ENCODE measurements around the gene CAMKK1.

Gene CAMKK1

DNA sequence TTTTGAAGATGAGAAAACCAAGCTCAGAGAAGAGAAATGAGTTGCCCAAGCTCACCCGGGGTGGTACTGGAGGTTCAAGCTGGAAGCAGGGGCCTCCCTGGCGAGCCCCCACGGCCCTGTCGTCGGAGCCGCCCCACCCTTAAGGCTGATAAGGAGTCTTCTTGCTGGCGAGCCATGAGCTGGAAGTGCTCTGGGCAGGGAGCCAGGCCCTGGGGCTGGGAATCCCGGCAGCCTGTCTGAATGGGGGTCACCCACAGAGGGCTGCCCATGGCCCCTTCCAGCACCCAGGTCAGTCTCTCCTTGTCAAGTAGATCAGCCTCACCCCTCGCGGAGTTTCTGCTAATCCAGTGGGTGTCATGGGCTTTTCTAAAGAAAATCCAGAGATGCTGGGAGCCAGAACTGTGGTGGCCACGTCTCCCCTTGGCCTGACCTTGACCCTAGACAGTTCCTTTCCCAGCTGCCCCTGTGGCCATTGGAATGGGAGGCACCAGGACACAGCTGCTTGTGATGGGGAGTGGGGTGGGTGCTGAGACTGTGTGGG, 24.6 kb upstream of the CAMKK1 start:
- no peak for DNase-seq

DNA sequence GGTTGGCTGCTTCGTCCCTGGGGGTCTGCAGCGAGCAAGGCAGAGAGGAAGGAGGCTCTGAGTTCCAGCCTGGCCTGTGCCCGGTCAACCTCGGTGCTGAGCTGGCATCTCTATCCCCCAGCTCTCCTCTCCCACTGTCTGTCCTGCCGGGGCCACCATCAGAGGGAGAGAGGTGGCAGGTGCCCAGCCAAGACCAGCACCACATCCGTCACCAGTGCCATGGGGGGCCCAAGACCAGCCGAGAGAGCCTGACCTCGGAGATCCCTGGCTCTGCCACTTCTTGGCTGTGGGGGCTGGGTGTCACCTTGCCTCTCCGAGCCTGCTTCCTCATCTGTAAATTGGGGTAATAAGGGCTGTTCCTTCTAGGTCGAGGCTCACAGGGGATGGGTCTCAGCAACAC, 24.0 kb upstream of the CAMKK1 start:
- DNase-seq = no peak

DNA sequence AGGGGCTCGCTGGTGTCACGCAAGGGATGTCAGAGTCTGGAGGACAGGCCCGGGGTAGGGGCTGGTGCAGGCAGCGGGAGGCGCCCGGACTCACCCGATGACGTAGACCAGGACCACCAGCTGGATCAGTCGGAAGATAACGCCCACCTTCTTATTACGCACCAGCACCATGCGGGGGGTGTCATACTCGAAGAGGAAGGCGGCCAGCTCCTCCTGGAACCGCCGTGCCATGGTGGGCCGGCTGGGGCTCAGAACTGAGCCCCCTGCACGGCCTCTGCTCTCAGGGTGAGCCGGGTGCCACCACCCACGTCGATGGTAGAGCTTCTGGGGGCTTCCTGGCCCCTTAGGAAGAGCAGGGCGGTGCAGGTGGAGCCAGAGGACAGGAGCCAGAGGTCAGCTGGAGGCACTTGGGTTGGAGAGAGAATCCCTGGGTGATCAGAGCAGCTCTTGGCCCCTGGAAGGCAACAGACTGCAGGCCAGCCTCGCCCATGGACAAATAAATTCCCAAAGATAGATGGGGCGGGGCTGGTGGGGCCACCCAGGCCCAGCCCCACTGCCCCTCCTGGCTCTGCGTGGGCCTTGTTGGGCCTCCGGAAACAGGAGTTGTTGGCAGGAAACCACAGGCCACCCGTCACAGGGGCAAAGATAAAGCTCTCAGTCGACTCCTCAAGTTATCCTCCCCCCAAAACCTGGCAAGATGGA, 23.3 kb upstream of the CAMKK1 start, which contains the start of gene P2RX1:
Gene P2RX1, minus strand, starts transcription at position 471 of the 702 bp plus-strand sequence. Its CDS starts 240 bp downstream, at position 231.
- no peak for DNase-seq

DNA sequence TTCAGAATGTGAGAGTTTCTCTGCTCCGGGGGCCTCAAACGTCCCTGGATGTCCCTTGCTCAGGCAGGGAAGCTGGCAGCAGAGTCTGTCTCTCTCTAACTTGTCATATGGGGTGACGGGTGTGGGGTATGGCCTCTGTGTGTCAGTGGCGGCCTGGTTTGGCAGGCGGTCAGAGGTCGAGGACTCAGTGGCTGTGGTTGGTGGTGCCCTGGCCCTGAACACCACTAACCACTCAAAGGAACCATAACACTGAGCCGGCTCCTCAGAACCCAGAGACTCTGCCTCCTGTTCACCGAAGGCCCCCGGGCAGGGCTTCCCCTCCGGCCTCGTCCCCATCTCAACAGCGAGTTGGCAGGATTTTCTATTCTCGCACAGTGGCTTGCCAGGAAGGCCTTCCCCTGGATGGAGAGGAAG, 22.7 kb upstream of the CAMKK1 start:
- no peak for DNase-seq

DNA sequence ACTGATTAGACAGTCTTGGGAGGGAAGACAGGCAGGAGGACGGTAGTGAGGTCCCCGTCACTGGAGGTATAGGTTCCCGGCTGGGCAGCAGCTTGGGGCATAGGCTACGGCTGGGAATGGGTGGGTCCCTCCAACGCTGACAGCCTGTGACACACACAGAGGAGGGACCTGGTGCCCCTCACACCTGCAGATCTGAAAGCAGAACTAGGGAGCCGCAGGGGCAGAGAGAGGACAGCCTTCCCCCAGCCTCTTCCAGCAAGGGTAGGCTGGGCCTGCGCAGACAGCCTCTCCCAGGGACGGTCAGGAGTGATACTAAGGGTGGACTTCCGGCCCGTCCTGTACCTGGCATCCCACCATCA, 21.4 kb upstream of the CAMKK1 start:
- DNase-seq = no peak

DNA sequence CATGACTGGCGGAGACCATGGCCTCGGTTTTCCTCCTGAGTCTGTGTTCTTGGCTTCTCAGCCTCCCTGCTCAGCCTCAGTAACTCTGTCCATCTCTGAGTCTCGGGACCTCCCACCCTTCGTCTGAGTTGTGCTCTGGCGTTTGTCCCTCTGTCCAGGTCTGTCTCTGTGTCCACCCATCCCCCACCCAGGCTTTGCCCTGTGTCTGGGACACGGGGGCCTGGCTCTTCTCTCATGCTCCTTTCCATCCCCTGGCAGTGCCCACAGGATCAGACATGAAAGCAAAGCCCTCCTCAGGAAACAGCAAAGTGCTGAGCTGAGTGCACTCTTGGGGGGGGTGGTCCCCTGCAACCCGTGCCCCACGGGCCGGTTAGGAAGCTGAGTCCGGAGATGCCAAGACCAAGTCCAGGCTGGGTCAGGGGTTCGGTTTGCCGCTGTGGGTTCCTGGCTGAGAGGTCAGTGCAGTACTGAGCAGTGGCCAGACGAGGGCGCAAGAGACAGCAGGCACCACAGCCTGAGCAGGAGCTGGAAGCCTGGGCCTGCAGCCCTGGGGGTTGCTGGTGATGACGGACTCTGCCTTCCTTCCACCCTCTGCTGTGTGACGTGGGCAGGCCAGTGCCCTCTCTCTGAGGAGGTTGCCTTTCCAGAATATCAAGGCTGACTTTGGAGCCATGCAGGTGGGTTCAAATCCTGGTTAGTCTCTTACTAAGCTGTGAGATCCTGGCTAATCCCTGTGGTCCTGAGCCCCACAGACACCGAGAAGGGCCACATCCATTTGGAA, 20.9 kb upstream of the CAMKK1 start:
- peak; percentile 61 for DNase-seq

DNA sequence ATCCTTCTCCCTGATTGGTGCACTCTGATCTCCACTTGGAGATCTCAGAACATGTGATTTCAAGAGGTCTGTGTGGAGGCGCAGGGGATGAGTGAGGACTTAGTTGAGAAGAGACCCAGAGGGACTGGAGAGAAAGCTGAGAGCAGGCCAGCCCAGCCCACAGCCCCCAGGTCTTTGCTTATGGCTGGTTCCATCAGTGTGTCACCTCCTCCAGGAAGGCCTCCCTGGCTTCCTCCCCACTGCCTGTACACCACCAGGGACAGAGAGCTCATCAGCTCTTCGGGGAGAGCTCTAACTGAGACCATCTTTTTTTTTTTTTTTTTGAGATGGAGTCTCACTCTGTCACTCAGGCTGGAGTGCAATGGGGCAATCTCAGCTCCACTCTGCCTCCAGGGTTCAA, 20.0 kb upstream of the CAMKK1 start:
- DNase-seq = no peak

DNA sequence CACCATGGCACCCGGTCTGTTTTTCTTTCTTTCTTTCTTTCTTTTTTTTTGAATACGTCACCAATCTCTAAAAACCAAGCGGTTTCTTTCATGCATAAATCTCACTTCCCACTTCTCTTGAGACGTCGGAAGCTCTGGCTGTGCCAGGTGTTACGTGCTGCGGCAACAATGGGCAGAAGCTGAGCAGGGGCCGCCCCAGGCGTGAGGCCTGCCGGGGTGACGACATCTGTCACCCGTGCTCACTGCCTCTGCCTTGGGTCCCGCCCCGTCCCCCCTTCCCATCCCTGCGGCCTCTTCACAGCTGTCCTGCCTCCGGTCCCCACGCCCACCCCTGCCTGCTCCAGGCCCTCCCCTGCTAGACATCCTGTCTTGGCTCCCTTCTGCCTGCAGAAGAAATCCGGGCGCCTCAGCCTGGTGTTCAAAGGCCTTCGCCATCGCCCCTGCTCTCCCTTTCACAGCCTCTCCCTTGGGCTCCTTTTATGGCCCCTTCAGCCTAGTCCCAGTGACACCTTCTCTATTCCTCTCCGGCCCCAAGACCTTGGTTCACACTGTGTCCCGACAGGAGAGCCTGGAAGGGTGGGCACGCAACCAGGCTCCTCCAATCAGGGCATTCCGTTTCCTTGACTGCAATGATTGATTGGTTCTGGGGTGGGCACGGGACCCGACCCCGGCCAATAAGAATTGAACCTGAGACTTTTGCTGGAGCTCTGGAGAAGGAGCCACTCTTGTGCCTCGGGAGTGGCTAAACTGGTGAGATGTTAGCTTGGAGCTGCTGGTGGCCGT, 18.6 kb upstream of the CAMKK1 start:
- DNase-seq = no peak

DNA sequence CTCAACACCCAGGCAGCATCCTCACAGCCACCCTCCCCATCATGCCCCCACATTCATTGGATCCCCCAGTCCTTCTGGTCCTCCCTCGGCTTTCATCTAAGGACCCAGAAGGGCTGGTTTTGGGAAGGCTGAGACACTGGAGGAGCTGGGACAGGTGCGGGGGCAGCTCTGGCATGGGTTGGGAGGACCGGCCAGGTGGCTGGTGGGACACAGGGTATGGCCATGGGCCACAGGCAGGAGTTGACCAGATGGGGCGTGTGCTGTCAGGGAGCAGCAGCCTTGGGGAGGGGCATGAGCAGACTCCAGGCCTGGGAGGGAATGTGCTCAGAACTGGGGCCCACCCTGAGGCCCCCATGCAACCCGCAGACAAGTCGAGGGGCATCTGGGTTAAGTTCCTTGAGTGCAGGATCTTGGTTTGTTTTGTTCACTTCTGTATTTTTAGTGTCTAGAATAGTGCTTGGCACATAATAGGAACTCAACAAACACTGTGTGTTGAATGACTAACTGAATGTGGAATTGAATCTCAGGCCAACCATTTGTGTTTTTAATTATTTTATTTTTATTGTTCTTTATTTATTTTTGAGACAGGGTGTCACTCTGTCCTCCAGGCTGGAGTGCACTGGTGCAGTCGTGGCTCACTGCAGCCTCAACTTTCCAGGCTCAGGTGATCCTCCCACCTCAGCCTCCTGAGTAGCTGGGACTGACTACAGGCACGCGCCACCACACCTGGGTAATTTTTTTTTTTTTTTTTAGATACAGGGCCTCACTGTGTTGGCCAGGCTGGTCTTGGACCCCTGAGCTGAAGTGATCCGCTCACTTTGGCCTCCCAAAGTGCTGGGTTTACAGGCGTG, 17.8 kb upstream of the CAMKK1 start:
- no peak for DNase-seq

DNA sequence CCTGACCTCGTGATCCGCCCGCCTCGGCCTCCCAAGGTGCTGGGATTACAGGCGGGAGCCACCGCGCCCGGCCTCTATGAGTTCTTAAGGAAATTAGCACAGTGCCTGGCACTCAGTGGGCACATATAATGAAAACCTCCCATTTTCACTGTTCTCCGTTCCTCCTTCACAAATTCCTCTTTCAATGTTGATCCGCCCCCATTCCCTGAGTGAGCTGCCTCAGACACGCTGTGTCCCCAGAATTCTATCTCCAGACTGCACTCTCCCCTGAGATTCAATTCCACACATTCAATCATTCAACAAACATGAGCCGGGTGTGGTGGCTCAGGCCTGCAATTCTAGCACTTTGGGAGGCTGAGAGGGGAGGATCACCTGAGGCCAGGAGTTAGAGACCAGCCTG, 16.4 kb upstream of the CAMKK1 start:
- DNase-seq = no peak

DNA sequence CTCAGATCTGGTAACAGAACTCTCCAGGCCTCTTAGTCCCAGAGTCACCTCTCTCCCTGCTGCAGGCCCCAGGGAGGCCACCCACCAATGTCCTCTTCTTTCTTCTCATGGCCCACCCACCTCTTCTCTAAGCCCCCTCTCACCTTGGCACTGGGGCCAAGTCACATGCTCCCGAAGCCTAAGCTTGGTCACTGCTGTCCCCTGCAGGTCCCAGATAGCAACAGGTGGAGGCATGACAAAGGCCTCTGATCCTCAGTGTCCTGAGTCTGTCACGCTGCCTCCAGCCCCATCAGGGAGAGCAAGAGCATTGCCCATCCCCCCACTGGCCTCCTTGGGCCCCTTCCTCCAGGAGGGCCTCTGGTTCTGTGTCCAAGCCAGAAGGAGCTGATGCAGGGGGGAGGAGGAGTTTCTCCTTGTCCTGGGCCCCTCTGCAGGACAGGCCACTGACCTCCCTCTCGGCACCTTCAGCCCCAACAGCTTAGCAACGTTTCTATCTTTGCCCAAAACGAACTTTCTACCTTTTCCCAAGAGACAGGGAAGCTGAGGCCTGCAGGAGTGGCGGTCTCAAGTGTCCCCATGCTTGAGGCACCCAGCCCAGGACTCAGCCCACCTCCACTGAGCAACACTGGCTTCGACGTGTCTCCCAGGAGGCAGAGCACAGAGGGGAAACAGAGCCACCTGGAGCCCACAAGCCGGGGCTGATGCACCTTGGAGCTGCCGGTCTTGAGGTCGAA, 14.8 kb upstream of the CAMKK1 start:
- DNase-seq = no peak

DNA sequence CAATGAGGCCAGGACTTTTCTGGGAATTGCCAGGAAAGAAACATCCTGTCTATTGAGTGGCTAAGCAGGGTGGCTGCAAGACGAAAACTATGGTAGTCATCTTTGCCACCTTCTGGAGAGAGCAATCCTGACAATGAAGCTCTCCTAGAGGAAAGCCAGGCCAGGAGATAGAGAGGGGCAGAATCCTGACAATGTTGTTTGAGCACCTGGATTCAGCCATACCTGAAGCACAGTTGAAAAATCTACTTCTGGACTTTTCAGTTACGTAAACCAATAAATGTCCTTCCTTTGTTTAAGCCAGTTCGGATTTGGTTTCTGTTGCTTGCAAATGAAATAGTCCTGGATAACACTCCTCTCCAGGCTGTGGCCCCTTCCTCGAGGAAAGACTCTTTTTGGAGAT, 14.0 kb upstream of the CAMKK1 start:
- DNase-seq = no peak

DNA sequence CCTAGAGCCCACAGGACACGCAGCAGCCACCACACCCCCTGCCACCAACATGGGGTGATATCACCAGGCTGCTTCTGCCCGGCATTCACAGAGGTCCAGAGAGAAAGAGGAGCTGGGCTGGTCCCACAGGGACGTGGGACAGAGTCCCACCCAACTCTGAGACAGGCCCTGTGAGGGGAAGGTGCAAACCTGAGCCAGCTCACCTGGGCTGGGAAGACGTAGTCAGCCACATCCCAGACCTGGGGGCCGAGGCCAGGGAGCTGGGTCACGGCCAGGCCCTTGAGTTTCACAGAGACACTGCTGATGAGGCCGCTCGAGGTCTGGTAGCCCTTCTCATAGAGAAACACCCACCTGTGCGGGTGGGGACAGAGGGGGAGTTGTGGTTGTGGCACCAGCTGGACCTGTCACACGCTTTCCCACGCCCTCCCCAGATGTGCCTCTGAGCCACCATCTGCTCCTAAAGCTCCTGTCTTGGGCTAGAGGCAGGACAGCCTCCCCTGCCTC, 12.2 kb upstream of the CAMKK1 start:
- DNase-seq = no peak

DNA sequence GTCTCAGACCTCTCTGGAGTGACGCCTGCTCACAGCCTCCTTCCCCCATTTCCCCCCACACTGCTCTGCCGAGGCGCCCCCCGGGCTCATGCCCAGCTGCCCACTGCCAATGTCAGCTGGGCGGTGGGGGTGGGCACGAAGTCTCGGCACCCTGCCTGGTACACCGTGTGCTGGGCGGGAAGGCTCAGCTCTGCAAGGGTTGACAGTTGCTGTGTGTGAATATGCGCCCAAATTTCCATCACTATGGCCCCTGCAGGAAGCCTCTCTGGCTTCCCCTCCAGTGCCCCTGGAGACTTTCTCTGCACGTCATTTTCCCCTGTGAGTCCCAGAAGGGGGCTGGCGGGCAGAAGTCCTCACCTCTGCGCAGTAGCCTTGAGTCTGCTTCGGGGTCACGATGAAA, 11.6 kb upstream of the CAMKK1 start:
- DNase-seq = no peak

DNA sequence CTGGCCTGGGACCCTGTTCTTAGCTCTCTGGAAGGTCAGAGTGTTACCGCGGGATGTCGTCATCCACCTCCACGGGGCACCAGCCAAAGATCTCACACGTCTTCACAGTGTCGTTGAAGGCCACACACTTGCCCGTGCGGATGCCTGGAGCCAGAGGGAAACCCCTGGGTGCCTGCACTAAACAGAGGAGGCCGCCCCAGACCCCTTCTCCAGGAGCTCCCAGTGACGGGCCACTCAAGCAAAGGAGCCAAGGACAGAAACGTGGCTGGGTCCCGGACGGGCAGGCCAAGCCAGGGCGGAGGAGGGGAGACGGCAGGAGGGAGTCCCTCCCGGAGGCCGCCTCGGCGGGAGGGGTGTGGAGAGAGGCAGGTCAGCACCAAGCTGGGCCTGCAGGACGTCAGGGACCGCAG, 11.0 kb upstream of the CAMKK1 start:
- DNase-seq = no peak

DNA sequence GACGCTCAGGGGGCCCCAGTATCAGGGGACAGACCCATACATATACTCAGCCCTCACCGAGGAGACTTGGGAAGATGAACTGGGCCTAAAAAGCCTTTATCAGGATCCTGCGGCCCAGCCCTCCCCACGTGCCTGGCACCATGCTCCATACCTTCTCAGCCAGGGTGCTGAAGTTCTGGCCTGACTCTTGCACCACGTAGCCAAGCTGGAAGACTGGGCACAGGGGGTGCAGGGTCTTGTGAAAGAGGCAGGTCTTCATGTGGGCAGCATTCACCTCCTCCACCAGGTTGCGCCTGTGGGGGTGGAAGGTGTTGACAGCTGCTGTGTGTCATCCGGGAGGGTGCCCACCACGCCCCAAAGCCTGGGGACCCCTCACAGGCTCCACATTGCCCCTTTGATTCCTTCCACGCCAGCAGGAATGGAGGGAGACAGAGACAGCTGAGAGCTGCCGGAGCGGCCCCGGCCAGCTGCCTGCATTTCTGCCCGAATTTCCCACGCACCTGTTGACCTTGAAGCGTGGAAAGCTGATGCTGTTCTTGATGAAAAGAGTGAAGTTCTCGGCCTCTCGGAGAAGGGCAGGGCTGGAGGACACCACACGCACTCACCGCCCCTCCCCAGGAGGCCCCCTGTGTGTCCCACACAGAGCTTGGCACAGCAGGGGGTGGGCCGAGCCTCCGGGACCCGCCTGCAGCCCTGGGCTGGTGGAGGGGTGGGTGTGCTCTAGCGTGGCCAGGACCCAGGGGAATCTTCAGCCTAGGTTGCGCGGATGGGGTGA, 10.4 kb upstream of the CAMKK1 start:
- no peak for DNase-seq

DNA sequence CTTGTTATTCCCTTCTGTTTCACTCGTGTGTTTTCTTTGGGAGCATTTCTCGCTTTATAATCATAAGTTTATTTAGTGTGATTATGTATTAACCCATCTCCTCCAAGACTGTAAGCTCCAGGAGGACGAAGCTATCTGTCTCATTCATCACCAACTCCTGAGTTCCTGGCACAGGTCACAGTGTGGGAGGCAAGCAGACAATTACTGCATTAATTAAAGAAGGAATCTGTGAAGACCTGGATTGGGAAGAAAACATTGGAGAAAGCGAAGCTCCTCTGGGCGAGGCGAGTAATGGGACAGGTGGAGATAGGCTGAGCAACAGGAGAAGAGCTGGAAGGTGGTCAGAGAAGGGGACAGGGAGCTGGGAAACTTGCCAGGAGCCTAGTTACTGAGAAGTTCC, 7.8 kb upstream of the CAMKK1 start:
- no peak for DNase-seq

DNA sequence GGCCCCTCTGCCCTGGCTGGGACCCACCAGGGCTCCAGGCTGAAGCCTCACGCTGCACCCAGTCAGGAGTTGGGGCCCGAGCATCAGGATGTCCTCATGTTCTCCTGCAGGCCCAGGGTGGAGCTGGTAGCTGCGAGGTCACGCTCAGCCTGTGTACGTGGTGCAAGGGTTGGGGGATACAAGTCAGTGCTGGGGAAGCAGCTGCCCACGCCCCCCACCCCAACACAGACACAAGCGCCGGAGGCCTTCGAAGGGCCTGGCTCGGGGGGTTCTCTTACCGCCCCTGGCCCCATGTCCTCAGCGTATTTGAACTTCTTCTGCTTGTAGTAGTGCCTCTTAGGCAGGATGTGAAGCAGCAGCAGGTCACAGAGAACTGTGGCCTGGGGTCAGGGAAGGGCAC, 4.9 kb upstream of the CAMKK1 start:
- DNase-seq = no peak

DNA sequence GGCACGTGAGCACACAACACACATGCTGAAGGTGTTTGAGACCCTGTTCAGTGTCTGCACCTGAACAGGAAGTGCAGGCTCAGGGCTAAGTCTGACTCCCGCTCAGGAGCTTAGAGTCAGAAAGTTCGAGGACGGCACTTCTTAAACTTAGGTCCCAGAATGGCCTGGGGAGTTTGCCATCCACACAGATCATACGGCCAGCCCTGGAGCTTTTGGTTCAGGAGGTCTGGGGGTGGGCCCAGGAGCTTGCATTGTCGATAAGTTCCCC, 4.0 kb upstream of the CAMKK1 start:
- no peak for DNase-seq

DNA sequence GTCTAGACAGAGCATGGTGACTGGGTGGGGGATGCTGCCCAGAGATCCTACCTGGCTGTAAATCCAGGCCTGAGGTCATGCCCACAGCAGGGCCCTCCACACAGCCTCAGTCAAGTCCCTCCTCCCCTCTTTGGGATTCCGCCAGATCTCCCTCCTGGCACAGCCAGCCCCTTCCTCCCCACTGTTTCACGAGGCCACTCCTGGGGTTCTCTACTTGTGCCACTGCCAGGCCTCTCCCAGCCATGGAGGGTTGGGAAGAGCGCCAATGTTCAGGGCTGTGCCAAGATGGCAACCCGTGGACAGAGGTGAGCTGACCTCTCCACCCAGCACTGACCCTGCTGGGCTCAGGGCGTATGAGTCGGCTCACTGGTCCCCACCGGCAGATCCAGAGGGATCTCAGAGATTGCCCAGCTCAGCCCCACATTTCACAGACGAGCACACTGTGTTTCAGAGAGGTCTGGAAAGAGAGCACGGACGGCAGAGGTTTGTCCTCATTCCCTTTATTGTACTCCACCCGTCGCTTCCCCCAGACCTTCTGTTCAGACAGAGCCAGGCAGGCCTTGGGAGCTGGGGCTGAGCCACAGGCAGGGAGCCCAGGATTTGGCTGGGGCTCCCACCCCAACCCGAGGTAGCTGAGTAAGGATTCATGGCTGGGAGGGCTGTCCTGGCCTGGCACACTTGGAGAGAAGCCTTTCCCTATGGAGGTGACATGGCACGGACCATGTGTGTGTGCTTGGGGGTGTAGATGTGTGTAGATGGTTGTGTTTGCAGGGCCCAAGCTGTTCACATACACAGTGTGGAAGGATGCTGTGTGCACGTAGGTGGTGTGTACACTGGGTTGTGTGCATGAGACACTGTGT, 3.5 kb upstream of the CAMKK1 start:
- no peak for DNase-seq
